GM13977 (cell line): ENCODE results near the gene SLCO2A1.

Experiments used
- DNase-seq: peaks from one replicate; pipeline ENCODE4 v3.0.0; 2012; ENCODE audit warnings: low spot score
- CTCF ChIP-seq: IDR thresholded peaks from 2 replicates; pipeline ENCODE4 v1.5.1; 2012; ENCODE audit warnings: mild to moderate bottlenecking, control low read depth; ENCODE audit not compliant: insufficient read depth; ENCODE audit errors: extremely low read depth, missing control alignments
- in situ Hi-C: fragments of 300-500 bp; cut with MboI; formaldehyde crosslinking; loops from one replicate; pipeline ENCODE4 v1.12.0; 2022; ENCODE audit warnings: low sequenced_read_pairs, low pct_unique_long_range_greater_than_20kb, mixed read lengths, inconsistent platforms; ENCODE audit not compliant: unreplicated experiment

SLCO2A1 gene

GRCh38 chr3:133966954-133967353 lies 62.8 kb downstream of the SLCO2A1 start:
- no peak for DNase-seq
- in situ Hi-C loops: no loop called here
- no peak for TF ChIP-seq CTCF

GRCh38 chr3:133965906-133966305 lies 63.8 kb downstream of the SLCO2A1 start:
- DNase-seq: no peak
- no peak for TF ChIP-seq CTCF
- in situ Hi-C loops: no loop called here

GRCh38 chr3:133965013-133965570 lies 64.6 kb downstream of the SLCO2A1 start:
- DNase-seq: no peak
- no peak for TF ChIP-seq CTCF
- in situ Hi-C loops: no loop called here

- TF ChIP-seq CTCF: no peak
- in situ Hi-C loops: no loop called here
- no peak for DNase-seq
Observed at GRCh38 chr3:133964547-133964946, 65.2 kb downstream of the SLCO2A1 start.

- in situ Hi-C loops: no loop called here
- TF ChIP-seq CTCF: no peak
Observed at GRCh38 chr3:133963657-133964396, 65.9 kb downstream of the SLCO2A1 start.

GRCh38 chr3:133962849-133963248 lies 66.9 kb downstream of the SLCO2A1 start:
- TF ChIP-seq CTCF: no peak
- in situ Hi-C loops: no loop called here
- no peak for DNase-seq

More at GRCh38 chr3:133963657-133964396, 65.9 kb downstream of the SLCO2A1 start:
- no peak for DNase-seq
